Ishikawa (cell line): ENCODE measurements around the gene DNAH8.

Experiments used
- CEBPB ChIP-seq: IDR thresholded peaks from 2 replicates; pipeline ENCODE4 v1.6.1; 2012
- CREB1 ChIP-seq: IDR thresholded peaks from 2 replicates; pipeline ENCODE4 v1.6.1; 2012; ENCODE audit warnings: low read depth
- EGR1 ChIP-seq: IDR thresholded peaks from 2 replicates; pipeline ENCODE4 v1.6.1; 2012
- EP300 ChIP-seq: IDR thresholded peaks from 2 replicates; pipeline ENCODE4 v1.6.1; 2012; ENCODE audit warnings: borderline replicate concordance
- FOXM1 ChIP-seq: IDR thresholded peaks from 2 replicates; pipeline ENCODE4 v1.6.1; 2012; ENCODE audit warnings: low read depth, borderline replicate concordance
- MAX ChIP-seq: IDR thresholded peaks from 2 replicates; pipeline ENCODE4 v1.6.1; 2012
- NFIC ChIP-seq: IDR thresholded peaks from 2 replicates; pipeline ENCODE4 v1.6.1; 2012
- RAD21 ChIP-seq: IDR thresholded peaks from 2 replicates; pipeline ENCODE4 v1.6.1; 2012; ENCODE audit warnings: low read depth
- REST ChIP-seq: IDR thresholded peaks from 2 replicates; pipeline ENCODE4 v1.6.1; 2012; ENCODE audit warnings: low read depth, mild to moderate bottlenecking
- TAF1 ChIP-seq: IDR thresholded peaks from 2 replicates; pipeline ENCODE4 v1.6.1; 2012; ENCODE audit warnings: low read depth, mild to moderate bottlenecking
- TCF12 ChIP-seq: IDR thresholded peaks from 2 replicates; pipeline ENCODE4 v1.6.1; 2012; ENCODE audit warnings: low read depth
- TEAD4 ChIP-seq: IDR thresholded peaks from 2 replicates; pipeline ENCODE4 v1.6.1; 2012
- USF1 ChIP-seq: IDR thresholded peaks from 2 replicates; pipeline ENCODE4 v1.6.1; 2012
- YY1 ChIP-seq: IDR thresholded peaks from 2 replicates; pipeline ENCODE4 v1.6.1; 2012; ENCODE audit warnings: low read depth
- ZBTB7A ChIP-seq: IDR thresholded peaks from 2 replicates; pipeline ENCODE4 v1.6.1; 2012; ENCODE audit warnings: low read depth

DNAH8 gene

GRCh38 chr6:38797391-38797790, 82.3 kb downstream of the DNAH8 start:
- TF ChIP-seq TEAD4: peak; percentile 93
- TF ChIP-seq TAF1: no peak
- 0 out of 2 replicates have a peak, but pooled peaks have one; percentile 62 for TF ChIP-seq TCF12
- peak; percentile 65 for TF ChIP-seq EP300
- peak; percentile 44; the same call in 1 of the 2 replicates for TF ChIP-seq NFIC

GRCh38 chr6:38799529-38800184, 84.5 kb downstream of the DNAH8 start:
- TF ChIP-seq MAX: no peak
- TF ChIP-seq ZBTB7A: no peak
- TF ChIP-seq CEBPB: no peak
- TF ChIP-seq TAF1: no peak
- TF ChIP-seq TEAD4: no peak
- no peak for TF ChIP-seq EGR1
- no peak for TF ChIP-seq FOXM1
- TF ChIP-seq TCF12: no peak
- no peak for TF ChIP-seq CREB1
- no peak for TF ChIP-seq RAD21
- no peak for TF ChIP-seq REST
- TF ChIP-seq NFIC: no peak
- no peak for TF ChIP-seq EP300

- TF ChIP-seq TEAD4: no peak
- no peak for TF ChIP-seq CREB1
- TF ChIP-seq FOXM1: no peak
- no peak for TF ChIP-seq REST
- TF ChIP-seq TCF12: no peak
- no peak for TF ChIP-seq TAF1
- TF ChIP-seq NFIC: no peak
Measured at GRCh38 chr6:38801305-38801704, 86.2 kb downstream of the DNAH8 start.

GRCh38 chr6:38802497-38802896, 87.4 kb downstream of the DNAH8 start:
- TF ChIP-seq FOXM1: no peak
- no peak for TF ChIP-seq MAX
- no peak for TF ChIP-seq NFIC
- TF ChIP-seq ZBTB7A: no peak
- no peak for TF ChIP-seq CREB1

GRCh38 chr6:38803129-38803528, 88.0 kb downstream of the DNAH8 start:
- no peak for TF ChIP-seq EGR1
- TF ChIP-seq TCF12: no peak
- TF ChIP-seq TAF1: no peak
- TF ChIP-seq FOXM1: no peak
- TF ChIP-seq REST: no peak
- no peak for TF ChIP-seq YY1
- TF ChIP-seq RAD21: no peak
- no peak for TF ChIP-seq EP300
- no peak for TF ChIP-seq USF1
- TF ChIP-seq CEBPB: no peak
- no peak for TF ChIP-seq MAX
- no peak for TF ChIP-seq NFIC
